HepG2 (cell line): ENCODE measurements around the gene EID1. TPM values are rescaled to one million over a fixed set of nuclear protein-coding genes. Genes with fewer than 3 reads are reported as not detected.

ENCODE experiments used
- ATAC-seq: fragments of 200-7000 bp; cut with Tn5 transposase; 3 replicates; pipeline ENCODE4 v1.9.1; 2020; ENCODE audit warnings: mild to moderate bottlenecking, moderate library complexity
- BruUV-seq: library from RNA; stranded (reverse); fragments of 400-500 nt; replicated peaks from 2 replicates; lab custom pipeline; 2021; lab: Mats Ljungman, UMichigan
- CTCF ChIA-PET: fragments of 300-600 bp; formaldehyde crosslinking; extraction: SDS; loops from one replicate; lab custom pipeline; 2021; ENCODE audit warnings: low total read pairs, inconsistent platforms, low intra/inter-chr PET ratio; lab: Yijun Ruan, JAX
- POLR2A ChIA-PET: fragments of 350-600 bp; sonication (Branson Sonifier 250); formaldehyde crosslinking; loops from one replicate; lab custom pipeline; 2020; ENCODE audit warnings: antibody characterized with exemption, inconsistent platforms; lab: Yijun Ruan, JAX
- DNase-seq: peaks from one replicate; pipeline ENCODE4 v3.0.0-alpha.2; 2015; ENCODE audit warnings: low spot score
- FAIRE-seq: peaks from 3 replicates; lab custom pipeline; 2011; peaks lifted over from hg19 to GRCh38; lab: Jason Lieb, UNC
- H2AFZ ChIP-seq: one replicate; pipeline ENCODE4 v1.6.1; 2011; ENCODE audit warnings: low read length, inconsistent platforms
- H3K27ac ChIP-seq: fragments of 300-600 bp; 3 replicates; pipeline ENCODE4 v1.8.0; 2011; ENCODE audit warnings: mixed run types, mild to moderate bottlenecking, mixed read lengths, low read length, inconsistent platforms; ENCODE audit not compliant: insufficient read depth; ENCODE audit errors: extremely low read length
- H3K27me3 ChIP-seq, 2 experiments: fragments of 200-600 bp in 1 of 2; 2 replicates in 1 of 2; 3 replicates in 1 of 2; pipeline versions ENCODE4 v1.6.0 to v1.8.0; 2011; ENCODE audit warnings: low read length in 2 of 2, mild to moderate bottlenecking in 2 of 2, moderate library complexity in 2 of 2, inconsistent platforms in 1 of 2; ENCODE audit not compliant: insufficient read depth in 2 of 2, control insufficient read depth in 1 of 2
- H3K36me3 ChIP-seq, 2 experiments: fragments of 200-600 bp in 1 of 2; replicated peaks in 1 of 2; 2 replicates in 1 of 2; 3 replicates in 1 of 2; pipeline versions ENCODE4 v1.5.1 to v1.8.0; 2011; ENCODE audit warnings: low read length in 2 of 2, inconsistent platforms in 1 of 2; ENCODE audit not compliant: insufficient read depth in 2 of 2, control insufficient read depth in 1 of 2
- H3K4me1 ChIP-seq: 2 replicates; pipeline ENCODE4 v1.5.1; 2012; ENCODE audit warnings: low read length, inconsistent platforms; ENCODE audit not compliant: insufficient read depth
- H3K4me2 ChIP-seq: 2 replicates; pipeline ENCODE4 v1.6.0; 2011; ENCODE audit warnings: low read depth, low read length, inconsistent platforms
- H3K4me3 ChIP-seq, 3 experiments: fragments of 200-600 bp in 1 of 3; sonication (generic), shearing (Covaris generic) in 1 of 3; replicated peaks in 1 of 3; 2 replicates each; pipeline ENCODE4 v1.5.1; 2011 to 2016; ENCODE audit warnings: low read length in 3 of 3, inconsistent platforms in 2 of 3, low read depth in 2 of 3, mild to moderate bottlenecking in 2 of 3, control low read depth in 1 of 3, mixed read lengths in 1 of 3; ENCODE audit not compliant: insufficient read depth in 1 of 3
- H3K79me2 ChIP-seq: one replicate; pipeline ENCODE4 v1.6.1; 2011; ENCODE audit warnings: low read length, inconsistent platforms; ENCODE audit not compliant: insufficient read depth
- H3K9ac ChIP-seq: 2 replicates; pipeline ENCODE4 v1.6.0; 2011; ENCODE audit warnings: mild to moderate bottlenecking, low read depth, low read length, inconsistent platforms; ENCODE audit not compliant: insufficient read depth
- H3K9me3 ChIP-seq: 2 replicates; pipeline ENCODE4 v1.5.1; 2012; ENCODE audit warnings: mild to moderate bottlenecking, low read length
- H4K20me1 ChIP-seq: 2 replicates; pipeline ENCODE4 v1.6.0; 2011; ENCODE audit warnings: inconsistent platforms, mild to moderate bottlenecking, low read length, moderate library complexity; ENCODE audit not compliant: insufficient read depth
- CBFB ChIP-seq: sonication (generic); formaldehyde crosslinking; IDR thresholded peaks from 2 replicates; pipeline ENCODE4 v1.4.0; 2020; ENCODE audit warnings: missing genetic modification reagents
- CSRNP2 ChIP-seq: sonication (generic); formaldehyde crosslinking; conservative IDR thresholded peaks from 2 replicates; pipeline ENCODE4 v1.8.0; 2022; ENCODE audit warnings: low read depth, missing genetic modification reagents
- FOXP1 ChIP-seq, 2 experiments: fragments of 450-650 bp in 1 of 2; IDR thresholded peaks; 2 replicates each; pipeline ENCODE4 v1.6.1; 2017 to 2018; ENCODE audit warnings: antibody characterized with exemption in 1 of 2
- MEIS2 ChIP-seq: sonication (generic); formaldehyde crosslinking; IDR thresholded peaks from 2 replicates; pipeline ENCODE4 v1.9.0; 2021; ENCODE audit warnings: mild to moderate bottlenecking, missing genetic modification reagents
- NFIC ChIP-seq: IDR thresholded peaks from 2 replicates; pipeline ENCODE4 v1.6.1; 2012; ENCODE audit warnings: mild to moderate bottlenecking, low read length, inconsistent platforms
- RAD21 ChIP-seq: fragments of 450-650 bp; formaldehyde crosslinking; IDR thresholded peaks from 2 replicates; pipeline ENCODE4 v1.5.0; 2020; ENCODE audit warnings: mild to moderate bottlenecking
- SMAD1 ChIP-seq: sonication (generic); formaldehyde crosslinking; IDR thresholded peaks from 2 replicates; pipeline ENCODE4 v1.4.0; 2020; ENCODE audit warnings: missing genetic modification reagents, low read depth, mild to moderate bottlenecking, borderline replicate concordance
- SPEN ChIP-seq: sonication (generic); formaldehyde crosslinking; IDR thresholded peaks from 2 replicates; pipeline ENCODE4 v1.5.1; 2020; ENCODE audit warnings: low read depth, mild to moderate bottlenecking, missing genetic modification reagents
- ZNF367 ChIP-seq: sonication (generic); formaldehyde crosslinking; IDR thresholded peaks from 2 replicates; pipeline ENCODE4 v1.4.0; 2020; ENCODE audit warnings: missing genetic modification reagents, borderline replicate concordance
- ZNF589 ChIP-seq: sonication (generic); formaldehyde crosslinking; conservative IDR thresholded peaks from 2 replicates; pipeline ENCODE4 v1.8.0; 2022; ENCODE audit warnings: mild to moderate bottlenecking, moderate library complexity, missing genetic modification reagents
- ZNF746 ChIP-seq: sonication (generic); formaldehyde crosslinking; IDR thresholded peaks from 2 replicates; pipeline ENCODE4 v1.8.0; 2022; ENCODE audit warnings: mild to moderate bottlenecking, missing genetic modification reagents
- ZNF850 ChIP-seq: sonication (generic); formaldehyde crosslinking; conservative IDR thresholded peaks from 2 replicates; pipeline ENCODE4 v1.9.0; 2021; ENCODE audit warnings: mild to moderate bottlenecking, missing genetic modification reagents
- WGBS: methylation state at CpG from one replicate; pipeline ENCODE4 v1.1.6; 2017; ENCODE audit warnings: low lambda C conversion rate; 5-methylcytosine and 5-hydroxymethylcytosine counted together
- in situ Hi-C: cut with HindIII; loops from 2 replicates; pipeline ENCODE4 v1.10.0; 2017; ENCODE audit warnings: low pct_unique_long_range_greater_than_20kb; ENCODE audit not compliant: extremely low pct_ligation_motif_present
- intact Hi-C: fragments of 100-400 bp; cut with micrococcal nuclease; formaldehyde crosslinking; loops from one replicate; pipeline ENCODE4 v1.10.0; 2022; ENCODE audit not compliant: unreplicated experiment
- polyA plus RNA-seq, 8 experiments: library from polyadenylated mRNA; depleted of rRNA in 3 of 8; stranded (reverse) in 7 of 8; unstranded in 1 of 8; fragments of >200 nt; fragmentation: Illumina TruSeq in 4 of 8; extraction: Trizol in 4 of 8; gene quantifications; 2 replicates each; pipeline versions ENCODE4 v1.2.1 to v1.2.3, GENCODE V29; 2011 to 2016; ENCODE audit warnings: low read depth in 4 of 8, missing spikeins in 1 of 8, mixed read lengths in 1 of 8; ENCODE audit not compliant: insufficient read depth in 1 of 8
- total RNA-seq, 5 experiments: library from RNA; depleted of rRNA; stranded (reverse); fragments of >200 nt; fragmentation: Illumina TruSeq; extraction: Trizol; gene quantifications; 2 replicates each; pipeline ENCODE4 v1.2.3, GENCODE V29; 2016; ENCODE audit warnings: low read depth in 1 of 5

EID1 gene
- total and polyA plus RNA-seq, 2 of the 13 experiments (the other 11 are each of a cell fraction or from before 2014, with no cell fraction given), result 2.2 to 5.4 TPM

DNA sequence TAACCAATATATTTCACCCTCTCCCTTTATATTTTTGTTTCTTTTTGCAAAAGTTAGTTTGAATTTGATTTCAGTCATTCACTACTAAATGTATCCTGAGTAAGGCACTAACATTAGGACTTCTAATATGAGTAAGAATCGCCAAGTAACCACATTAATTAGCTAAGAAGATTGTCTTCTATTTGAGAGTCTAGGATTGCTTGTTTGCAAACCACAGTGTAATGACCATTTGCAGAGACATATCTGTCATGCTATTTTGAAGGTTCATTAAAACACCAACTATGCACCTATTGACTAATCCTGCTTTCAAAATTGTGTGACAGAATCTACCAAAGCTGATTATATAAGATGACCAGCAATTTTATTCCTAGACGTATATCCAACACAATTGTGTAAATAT lies 5.3 kb upstream of the EID1 start:
- no peaks in the 10 kb centered on the region for H3K79me2 ChIP-seq
- no peaks in the 10 kb centered on the region for H4K20me1 ChIP-seq
- ChIA-PET CTCF (no interaction called here), POLR2A (no interaction called here)
- H3K27me3 ChIP-seq, result 0 out of 5 replicates have a peak, but pooled peaks cover 0 to 3% of the 10 kb centered on the region in 2 experiments
- no peak overlapping the region for H3K4me2 ChIP-seq
- no peaks in the 10 kb centered on the region for H3K36me3 ChIP-seq
- FAIRE-seq (no peak), ATAC-seq (no peak), DNase-seq (no peak)
- no TSS peak for BruUV-seq
- no peaks in the 10 kb centered on the region for H3K9me3 ChIP-seq
- intact Hi-C loops (no loop called here), in situ Hi-C loops (loop anchor here (25.0 kb wide), 1 partner anchor 215 kb away; no protein-coding TSS in a partner anchor)
- H3K4me3 ChIP-seq, result no peak overlapping the region
- no peaks in the 10 kb centered on the region for H3K4me1 ChIP-seq
- WGBS, result 0% methylated on average over 2 of the region's 2 CpGs
- H2AFZ ChIP-seq, result no peak overlapping the region
- H3K9ac ChIP-seq, result no peak overlapping the region
- H3K27ac ChIP-seq, result no peak overlapping the region
- TF ChIP-seq CSRNP2 (CRISPR knock-in tag) (no peak), NFIC (no peak), ZNF367 (CRISPR knock-in tag) (no peak), CBFB (CRISPR knock-in tag) (no peak), ZNF850 (no peak), MEIS2 (CRISPR knock-in tag) (no peak), SPEN (CRISPR knock-in tag) (no peak), ZNF746 (CRISPR knock-in tag) (no peak), SMAD1 (CRISPR knock-in tag) (no peak), RAD21 (CRISPR knock-in tag) (no peak), FOXP1 (IDR thresholded peaks at IDR 0.05) (no peak), FOXP1 (CRISPR knock-in tag; IDR thresholded peaks at IDR 0.05) (no peak), ZNF589 (CRISPR knock-in tag) (no peak)
- TF ChIP-seq, all 625 proteins: peak for 0
